Measurements from ENCODE around the gene MRPS24.

DNA sequence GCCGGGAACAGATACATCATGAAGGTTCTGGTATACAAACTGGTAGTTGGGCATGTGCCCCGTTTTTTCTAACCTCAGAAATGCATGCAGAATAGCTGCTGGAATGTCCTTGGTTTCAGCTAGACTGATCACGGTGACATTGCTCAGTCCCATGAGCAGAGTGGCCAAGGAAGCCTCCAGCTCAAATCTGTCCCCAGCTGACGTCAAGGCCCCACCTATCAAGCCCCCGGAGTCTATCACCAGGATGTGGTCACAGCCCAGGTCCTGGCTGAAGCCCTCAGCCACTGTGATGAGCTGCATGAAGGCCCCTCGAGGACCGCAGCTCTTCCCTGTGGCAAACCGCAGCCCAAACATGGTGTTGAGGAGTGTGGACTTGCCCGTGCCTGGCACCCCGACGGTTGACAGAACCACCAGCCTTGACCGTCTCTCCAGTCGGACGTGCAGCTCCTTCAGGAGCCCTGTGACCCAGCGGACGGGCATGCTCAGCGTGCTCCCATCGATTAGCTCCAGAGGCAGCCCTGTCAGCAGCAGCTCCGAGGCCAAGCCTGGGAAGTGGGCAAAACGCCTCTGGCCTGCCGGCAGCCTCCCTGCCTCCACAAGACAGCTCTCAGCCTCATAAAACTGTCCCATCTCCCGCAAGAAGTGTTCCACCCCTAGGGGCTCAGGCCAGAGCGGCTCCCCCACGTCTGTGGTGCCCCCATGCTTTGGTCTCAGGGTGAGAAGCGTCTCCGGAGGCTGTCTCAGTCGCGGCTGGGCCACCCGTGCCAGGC, 7.8 kb upstream of the MRPS24 start:
- TF ChIP-seq FOXM1 (IDR thresholded peaks at IDR 0.05; ENCODE audit: borderline replicate concordance) (no peak), NFRKB (IDR thresholded peaks at IDR 0.05) (no peak), FOXA1 (IDR thresholded peaks at IDR 0.05) (no peak), TARDBP (IDR thresholded peaks at IDR 0.05) (no peak), L3MBTL2 (conservative IDR thresholded peaks at IDR 0.05) (no peak)
